NCI-H446 treated with DMSO at 0.1 percent for 48 hours (cell line): ENCODE measurements around the gene CLDN11.
A peak's percentile ranks its signal among the peaks of the same experiment; 100 is the strongest.

Experiments used
- DNase-seq: peaks from one replicate; lab custom pipeline; 2025; lab: John Stamatoyannopoulos, UW

Gene CLDN11

DNA sequence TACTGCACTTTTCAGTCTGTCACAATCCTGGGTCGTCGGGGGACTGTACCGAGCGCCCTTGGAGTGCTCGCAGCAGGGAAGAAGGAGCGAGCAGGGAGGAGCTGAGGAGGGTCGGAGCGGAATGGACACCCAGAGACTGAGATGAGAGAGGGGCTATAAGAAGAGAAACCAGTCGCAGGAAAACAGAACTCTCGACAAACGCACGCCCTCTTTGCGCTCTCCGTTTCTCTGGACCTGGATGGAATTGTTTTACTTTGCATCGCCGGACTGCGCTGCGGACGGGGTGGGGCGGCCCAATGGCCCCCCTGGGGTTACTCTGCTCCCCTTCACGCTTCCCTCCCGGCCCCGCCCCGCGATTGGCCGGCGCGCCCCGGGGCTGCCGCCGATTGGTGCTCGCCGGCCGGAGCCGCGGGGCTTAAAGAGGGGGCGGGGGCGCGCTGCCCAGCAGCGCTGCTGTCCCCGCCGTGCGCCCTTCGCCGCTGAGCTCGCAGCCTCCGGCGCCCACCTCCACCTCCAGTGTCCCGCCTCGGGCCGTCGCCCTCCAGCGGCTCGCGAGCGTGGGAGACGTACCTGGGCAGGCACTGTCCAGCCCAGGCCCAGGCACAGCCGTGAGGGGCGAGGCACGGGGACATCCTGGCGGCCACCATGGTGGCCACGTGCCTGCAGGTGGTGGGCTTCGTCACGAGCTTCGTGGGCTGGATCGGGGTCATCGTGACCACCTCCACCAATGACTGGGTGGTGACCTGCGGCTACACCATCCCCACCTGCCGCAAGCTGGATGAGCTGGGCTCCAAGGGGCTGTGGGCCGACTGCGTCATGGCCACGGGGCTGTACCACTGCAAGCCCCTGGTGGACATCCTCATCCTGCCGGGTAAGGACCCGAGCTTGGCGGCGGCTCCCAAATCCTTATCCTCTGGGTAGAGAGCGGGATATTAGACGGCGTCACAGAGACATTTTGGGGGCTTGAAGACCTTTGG lies at the start of gene CLDN11:
TSS of gene CLDN11 (plus strand) at position 447 of the 977 bp plus-strand sequence. CDS start at position 646, 199 bp downstream.
- DNase-seq: no peak

DNA sequence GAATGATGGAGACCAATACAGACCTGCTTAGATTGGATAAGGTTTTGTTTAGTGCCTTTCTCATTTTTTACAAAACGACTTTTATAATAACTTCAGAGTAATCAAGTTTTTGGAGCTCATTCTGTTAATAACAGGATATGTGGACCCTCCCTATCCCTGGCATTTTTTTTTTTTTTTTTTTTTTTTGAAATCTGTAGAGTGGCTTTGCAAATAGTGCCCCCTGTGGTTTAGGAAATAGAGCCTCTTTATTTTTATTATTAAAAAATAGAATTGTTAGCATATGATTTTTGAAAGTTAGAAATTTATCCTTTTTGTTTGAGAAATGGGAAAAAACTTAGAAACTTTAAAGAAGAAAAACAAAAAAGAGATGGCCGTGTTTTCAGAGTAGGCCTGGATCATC lies 49.7 kb upstream of the CLDN11 start:
- DNase-seq: no peak

DNA sequence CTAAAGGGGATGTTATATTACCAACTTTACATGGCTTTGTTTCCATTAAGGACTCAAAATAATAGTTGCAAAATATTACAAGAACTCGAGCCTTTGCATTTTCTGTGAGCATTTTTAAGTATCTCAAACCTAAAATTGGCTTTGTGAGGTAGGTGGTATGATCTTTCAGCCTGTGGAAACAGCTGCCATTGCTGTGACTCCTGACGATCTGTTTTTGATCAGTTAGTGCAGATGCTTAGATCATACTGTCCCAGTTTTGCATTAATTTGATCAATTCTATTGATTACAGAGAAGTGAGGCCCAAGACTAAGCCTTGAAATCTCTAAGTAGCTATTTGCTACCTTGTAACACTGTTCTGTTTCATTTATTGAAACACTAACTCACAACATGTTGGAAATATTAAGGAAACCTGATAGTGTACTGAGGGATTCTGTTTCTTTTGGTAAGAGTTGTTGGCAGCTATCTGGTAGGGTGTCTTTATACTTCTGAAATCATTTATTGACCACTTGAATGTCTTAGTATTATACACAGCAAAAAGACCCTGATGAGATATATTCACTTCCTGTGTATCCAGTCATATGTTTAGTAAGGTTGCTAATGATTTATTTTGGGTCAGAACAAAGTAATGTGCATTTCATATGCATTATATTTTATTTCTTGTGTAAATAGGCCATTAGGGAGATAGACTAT lies 46.3 kb upstream of the CLDN11 start:
- no peak for DNase-seq

DNA sequence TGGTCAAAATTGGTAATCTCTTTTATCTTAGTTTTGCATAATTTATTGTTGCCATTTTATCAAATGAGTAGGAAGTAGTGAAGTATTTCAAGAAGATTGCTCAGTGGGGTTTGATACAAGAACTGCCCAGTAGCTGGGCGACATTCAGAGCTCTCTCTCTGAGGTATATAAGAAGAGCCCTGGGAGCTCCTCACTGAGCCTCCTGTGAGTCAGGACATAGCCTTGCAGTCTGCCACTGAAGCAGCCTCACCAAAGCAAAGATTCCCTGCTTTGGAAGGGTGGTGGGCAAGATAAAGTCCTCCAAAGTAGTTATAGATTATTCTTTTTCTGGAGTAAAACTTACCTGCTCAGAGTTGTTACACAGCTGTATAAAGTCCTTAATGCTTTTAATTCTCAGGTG lies 35.1 kb upstream of the CLDN11 start:
- no peak for DNase-seq

DNA sequence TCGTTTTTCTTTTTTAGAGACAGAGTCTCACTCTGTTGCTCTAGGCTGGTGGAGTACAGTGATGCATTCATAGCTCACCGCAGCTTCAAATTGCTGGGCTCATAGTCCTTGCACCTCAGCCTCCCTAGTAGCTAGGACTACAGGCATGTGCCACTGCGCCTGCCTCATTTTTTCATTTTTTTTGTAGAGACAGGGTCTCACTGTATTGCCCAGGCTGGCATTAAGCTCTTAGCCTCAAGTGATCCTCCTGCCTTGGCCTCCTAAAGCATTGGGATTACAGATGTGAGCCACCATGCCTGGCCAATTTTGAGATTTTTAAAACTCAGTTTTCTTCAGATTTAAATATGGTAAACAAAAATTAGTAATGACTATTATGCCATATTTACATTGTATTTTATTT lies 32.2 kb upstream of the CLDN11 start:
- DNase-seq: no peak

DNA sequence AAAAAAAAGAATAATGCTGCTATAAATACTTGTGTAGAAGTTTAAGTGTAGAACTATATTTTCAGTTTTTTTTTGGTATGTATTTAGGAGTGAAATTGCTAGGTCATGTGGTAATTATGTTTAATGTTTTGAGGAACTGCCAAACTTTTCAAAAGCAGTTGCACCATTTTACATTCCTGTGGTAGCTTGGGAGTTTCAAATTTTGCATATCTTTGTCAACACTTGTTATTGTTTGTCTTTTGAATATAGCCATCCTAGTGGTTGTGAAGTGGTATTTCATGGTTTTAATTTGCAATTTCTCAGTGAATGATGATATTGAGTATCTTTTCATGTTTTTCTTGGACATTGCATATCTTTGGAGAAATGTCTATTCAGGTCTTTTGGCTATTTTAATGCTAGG lies 30.7 kb upstream of the CLDN11 start:
- no peak for DNase-seq

DNA sequence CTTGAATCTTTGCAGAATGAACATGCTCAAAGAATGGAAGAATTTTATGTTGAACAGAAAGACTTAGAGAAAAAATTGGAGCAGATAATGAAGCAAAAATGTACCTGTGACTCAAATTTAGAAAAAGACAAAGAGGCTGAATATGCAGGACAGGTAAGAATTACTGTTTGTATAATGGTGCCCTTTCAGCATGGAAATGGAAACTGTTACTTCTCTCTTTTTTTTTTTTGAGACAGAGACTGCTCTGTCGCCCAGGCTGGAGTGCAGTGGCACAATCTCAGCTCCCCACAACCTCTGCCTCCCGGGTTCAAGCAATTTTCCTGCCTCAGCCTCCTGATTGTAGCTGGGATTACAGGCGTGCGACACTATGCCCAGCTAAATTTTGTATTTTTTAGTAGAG lies 27.6 kb upstream of the CLDN11 start:
- DNase-seq: no peak

DNA sequence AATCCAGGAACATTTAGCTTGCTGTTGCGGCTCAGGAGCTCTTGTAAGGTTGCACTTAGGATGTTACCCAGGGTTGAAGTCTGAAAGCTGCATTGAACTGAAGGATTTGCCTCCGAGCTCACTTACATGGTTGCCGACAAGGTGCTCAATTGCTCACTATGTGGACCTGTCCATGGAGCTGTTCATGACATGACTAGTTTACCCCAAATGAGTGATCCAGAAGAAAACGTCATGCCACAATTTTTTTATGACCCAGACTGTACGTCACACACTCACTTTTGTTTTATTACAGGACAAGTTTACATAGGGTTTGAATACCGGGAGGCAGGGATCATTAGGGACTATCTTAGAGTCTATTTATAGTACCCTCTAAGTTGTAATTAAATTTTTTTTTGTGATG lies 21.0 kb upstream of the CLDN11 start:
- DNase-seq: no peak

DNA sequence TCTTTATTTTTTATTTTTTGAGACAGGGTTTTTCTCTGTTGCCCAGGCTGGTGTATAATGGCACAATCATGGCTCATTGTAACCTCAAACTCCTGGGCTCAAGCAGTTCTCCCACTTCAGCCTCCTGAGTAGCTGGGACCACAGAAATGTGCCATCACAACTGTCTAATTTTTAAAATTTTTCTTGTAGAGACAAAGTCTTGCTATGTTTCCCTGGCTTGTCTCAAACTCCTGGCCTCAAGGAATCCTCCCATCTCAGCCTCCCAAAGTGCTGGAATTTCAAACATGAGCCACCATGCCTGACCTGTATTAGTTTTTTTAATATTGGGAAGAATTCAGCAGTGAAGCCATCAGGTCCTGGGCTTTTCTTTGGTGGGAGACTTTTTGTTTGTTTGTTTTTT lies 13.6 kb upstream of the CLDN11 start:
- no peak for DNase-seq

DNA sequence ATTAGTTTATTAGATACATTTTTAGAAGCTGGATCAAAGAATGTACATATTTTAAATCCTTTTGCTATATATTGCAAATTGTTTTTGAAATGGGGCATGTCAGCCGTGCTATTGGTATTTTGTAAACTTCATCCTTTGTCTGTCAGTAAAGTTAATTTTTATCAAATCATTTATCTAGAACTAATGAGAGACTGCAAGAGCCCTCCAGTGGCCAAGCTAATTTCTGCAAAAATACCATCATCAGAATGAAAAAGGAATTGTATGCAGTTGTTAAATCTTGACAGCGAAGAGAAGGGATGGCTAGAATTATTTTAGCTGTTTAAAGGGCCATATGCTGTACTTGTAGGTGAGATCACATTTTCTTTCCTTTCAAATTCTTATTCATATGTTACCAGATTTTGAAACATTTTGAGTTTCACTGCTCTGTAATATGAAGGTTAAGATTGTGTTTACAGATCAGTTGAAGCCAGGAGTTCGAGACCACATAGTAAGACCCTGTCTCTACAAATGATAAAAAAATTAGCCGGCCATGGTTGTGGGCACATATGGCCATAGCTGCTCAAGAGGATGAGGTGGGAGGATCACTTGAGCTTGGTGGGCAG lies 8.1 kb upstream of the CLDN11 start:
- peak; percentile 6 for DNase-seq

DNA sequence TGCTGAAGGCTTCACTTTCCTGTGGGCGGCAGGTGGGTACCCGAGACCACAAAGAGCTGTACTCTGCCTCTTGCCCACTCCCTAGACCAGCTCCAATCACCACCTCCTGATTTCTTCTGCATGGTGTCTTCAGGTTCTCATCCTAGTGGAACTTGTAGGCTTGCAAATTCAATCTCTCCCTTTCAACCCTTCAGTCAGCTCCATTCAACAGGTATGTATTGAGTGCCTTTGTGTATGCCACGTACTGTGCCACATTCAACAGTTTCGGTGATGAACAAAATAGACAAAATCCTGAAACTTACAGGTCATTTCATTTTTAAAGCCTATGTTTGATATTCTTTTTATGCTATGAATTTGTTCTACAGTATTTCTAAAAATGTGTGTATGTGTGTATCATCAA lies 5.4 kb upstream of the CLDN11 start:
- DNase-seq: no peak

DNA sequence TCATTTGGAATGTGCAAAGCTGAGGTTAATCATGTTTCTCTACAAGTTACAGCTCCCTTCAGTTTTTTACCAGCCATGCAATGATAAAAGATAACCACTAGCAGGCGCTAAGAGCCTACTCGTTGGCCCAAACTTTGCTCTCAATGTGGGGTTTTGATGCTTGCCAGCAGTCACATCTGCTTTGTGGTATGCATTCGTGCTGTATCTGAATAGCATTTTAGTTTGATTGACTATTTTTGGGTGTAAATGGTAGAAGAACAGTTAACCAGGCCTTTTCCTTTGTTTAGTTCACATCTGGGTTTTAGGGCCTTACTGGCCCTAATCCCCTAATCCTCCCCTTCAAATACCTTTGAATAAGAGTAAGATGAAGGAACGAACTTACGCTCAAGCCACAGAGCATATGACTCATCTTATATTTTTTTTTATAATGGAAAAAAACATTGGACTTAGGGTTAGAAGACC lies 4.4 kb upstream of the CLDN11 start:
- DNase-seq: peak; percentile 64

DNA sequence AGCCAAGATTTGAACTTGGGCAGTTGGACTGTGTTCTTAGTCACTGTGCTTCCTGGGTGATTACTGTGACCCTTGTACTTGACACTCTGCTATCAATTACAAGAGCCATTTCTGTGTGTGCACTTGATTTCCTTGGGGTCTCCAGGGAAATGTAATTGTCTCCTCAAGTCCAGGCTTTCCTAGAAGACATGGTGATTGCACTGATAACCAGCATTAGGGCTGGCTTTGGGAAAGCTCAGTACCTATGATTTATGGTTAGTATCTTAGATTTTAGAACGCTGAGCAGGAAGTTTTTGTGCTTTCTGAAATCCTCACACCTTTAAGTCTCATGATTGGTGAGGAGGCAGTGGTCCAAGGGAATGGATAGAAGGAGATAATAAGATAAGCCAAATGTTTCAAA lies 1.6 kb upstream of the CLDN11 start:
- no peak for DNase-seq

DNA sequence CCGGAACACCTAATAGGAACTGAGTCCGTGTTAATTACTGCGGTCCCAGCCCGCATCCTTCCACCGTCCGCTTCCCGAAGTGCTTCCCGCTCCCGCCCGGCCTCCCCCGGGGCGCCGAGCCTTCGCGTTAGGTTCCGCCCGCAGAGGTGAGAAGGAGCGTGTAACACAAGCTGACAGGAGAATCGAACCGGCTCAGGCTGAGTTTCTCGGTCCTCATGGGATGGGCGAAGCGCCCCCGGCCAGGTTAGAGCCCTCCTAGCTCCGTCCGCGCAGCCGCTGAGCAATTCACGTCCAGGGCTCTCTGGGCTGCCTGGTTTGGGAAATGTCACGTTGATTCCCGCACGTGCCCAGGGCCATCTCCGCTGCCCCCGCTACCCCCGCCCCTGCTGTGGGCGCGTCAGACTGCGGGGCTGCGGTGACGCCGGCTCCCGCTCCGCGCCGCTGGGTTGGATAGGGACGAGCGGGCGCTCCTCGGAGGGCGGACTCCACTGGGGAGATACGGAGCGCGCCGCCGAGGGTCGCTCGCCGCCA lies 954 bp downstream of the CLDN11 start:
- DNase-seq: no peak

DNA sequence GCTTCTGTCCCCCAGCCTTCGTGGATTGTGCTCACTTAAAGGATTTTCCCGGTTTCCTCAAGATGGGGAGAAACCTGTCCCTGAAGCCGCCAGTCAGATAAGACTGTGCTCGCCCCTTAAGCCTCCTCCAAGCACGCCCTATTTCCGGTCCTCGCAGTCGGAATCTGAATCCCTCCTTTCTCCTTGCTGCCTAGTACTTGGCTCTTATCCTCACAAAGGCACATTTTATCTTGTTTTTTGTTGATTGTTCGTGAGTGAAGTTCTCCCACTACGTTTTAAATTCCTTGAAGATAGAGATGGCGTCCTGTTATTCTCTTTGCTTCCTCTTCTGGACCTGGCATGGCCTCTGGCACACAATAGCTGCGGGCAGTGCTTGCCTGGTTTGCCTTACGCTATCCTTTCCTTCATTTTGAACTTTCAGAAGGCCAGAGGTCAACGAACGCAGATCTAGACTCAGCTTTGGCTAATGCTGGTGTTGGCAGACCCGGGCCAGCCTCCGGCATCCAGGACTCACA lies 1.7 kb downstream of the CLDN11 start:
- DNase-seq: no peak

DNA sequence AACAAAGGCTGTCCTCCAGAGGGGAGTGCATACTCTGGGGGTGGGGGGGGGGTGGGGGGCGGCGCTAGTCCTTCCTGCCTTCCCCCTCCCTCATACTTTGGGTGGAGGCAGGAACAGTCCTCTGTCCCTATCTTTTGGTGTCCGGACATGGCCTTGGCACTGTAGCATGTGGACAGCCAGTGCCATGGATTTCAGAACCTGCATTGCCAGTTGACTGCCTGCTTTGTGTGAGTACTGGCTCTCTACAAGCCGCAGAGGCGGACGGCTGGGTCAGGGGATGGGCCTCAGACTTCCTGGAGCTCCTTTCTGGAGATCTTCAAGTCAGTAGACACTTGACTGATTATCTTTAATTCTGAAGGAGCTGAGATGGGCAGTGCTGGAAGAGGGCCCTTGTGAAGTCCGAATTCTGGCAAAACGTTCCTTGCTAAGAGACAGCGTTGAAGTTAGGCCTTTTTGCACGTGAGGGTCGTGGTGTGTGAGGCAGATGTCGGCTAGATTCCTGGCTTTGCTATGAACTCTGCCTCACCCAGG lies 2.5 kb downstream of the CLDN11 start:
- DNase-seq: no peak

DNA sequence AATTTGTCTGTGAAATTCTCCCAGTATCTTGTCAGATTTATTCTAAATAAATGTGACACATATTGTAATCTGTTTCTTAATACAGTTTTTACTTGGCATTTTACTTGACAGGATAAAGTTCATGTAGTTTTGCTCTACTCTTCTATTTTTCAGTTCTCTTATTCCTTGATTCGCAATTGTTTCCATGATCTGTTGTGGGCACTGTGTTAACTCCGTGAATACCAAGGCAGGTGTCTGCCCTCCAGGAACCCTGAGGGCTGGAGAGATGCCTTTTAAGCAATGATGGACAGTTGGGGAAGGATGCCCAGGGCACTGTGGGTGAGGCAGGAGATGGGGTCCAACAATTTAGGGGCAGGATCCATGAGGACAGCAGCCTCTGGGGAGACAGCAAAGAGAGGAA lies 3.1 kb downstream of the CLDN11 start:
- DNase-seq: no peak

DNA sequence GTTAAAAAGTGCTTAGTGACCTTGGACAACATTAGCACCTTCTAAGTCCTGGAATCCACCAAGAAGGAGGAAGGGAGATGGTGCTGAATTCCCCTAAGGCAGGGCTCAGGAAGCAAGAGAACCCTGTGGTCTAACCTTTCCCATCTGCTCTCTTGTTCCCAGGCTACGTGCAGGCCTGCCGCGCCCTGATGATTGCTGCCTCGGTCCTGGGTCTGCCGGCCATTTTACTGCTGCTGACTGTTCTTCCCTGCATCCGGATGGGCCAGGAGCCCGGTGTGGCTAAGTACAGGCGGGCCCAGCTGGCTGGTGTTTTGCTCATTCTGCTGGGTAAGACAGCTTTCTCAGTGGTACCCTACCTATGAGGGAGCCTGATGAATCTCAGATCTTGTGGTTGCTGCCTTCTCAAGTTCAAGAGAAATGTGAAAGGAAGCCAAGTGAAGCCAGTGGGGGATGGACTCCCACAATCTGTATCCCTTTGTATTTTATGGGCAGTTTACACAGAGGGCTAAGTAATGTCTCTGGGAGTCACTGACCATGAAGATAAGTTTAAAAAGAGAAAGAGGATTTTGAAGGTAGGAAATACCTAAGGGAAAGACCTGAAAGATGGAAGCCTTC lies 4.4 kb downstream of the CLDN11 start:
- no peak for DNase-seq

DNA sequence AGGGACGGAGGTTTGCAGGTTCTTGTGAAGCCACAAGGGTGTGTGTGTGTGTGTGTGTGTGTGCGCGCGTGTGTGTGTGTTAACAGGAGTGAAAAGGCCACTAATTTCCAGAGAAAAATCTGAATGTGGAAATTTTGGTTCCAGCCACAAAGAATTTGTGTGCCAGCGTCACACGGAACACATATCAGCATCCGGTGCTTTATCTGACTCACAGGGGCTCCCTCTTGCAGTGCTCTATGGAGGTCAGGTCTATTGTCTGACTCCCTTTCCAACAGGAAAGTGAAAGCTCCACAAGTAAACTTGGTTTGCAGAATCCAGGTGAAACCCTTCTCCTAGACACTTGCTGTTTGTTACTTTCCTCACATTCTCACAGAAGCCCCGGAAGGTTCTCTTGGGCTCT lies 6.2 kb downstream of the CLDN11 start:
- no peak for DNase-seq

DNA sequence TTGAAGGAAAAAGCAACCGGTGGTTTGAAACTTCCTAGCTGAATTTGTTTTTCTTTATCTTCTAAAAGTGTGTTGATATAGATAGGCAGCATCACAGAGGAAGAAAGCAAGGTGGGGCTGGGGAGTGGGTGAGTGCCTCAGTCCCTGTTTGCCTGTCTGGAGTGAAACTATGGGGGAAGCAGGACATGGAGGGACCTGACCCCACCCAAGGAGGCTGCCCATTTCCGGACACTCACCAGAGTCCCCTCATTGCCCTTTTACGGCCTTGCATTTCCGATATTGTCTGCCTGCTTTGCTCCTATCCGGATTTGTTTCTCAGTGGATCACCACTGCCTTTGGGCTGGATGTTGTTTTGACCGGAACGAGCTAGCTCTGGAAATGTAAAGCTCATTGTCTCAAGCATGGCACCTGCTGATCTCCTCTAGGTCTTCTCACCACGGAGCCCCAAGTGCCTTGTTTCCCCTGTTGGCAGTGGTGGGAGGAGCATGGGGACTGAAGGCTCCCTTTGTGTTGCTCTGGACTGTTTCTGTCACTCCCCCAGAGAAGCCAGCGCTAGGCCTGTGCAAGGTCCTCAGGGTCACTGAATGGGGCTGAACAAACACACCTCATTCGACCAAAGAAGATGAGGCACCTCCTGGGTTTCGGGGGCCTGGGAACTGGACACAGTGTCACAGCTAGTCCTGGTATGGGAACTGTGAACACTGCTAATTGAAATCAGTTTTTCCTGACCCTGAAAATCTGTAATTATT lies 7.0 kb downstream of the CLDN11 start:
- no peak for DNase-seq

DNA sequence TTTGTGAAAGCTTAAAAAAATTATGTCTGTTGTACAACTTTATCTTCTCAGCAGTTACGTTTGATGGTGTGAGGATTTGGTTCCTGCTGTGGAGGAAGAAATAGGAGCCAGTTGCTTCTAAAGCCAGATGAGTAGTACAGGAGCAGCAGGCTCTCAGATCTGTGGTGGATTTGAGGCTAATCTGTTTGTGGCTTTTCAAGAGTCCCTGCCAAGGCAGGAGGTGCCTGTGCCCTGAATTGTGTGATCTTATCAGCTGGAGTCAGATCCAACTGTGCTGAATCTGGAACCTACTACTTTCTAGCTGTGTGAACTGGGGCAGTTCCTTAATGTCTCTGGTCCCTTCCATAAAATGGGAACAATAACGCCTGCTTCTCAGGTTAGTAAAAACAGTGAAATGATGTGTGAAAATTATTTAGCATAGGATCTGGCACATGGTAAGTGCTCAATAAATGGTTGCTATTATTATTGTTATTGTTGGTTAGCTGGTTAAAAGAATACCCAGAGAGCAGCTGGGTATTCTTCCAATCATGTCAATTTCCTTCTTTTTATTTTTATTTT lies 7.7 kb downstream of the CLDN11 start:
- no peak for DNase-seq
